Measurements from ENCODE around the gene CCDC51.

DNA sequence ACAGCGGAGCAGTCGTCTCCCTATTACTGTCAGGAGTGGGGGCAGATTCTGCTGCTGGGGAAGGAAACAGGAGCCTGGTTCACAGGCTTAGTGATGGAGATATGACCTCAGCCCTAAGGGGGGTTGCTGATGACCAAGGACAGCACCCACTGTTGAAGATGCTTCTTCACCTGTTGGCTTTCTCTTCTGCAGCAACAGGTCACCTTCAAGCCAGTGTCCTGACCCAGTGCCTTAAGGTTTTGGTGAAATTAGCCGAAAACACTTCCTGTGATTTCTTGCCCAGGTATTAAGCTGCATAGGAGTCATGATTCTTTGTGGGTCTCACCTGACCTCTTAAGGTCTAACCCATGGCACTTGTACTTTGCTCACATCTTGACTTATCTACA, 20.6 kb upstream of the CCDC51 start:
- TF ChIP-seq, protein P1, sequence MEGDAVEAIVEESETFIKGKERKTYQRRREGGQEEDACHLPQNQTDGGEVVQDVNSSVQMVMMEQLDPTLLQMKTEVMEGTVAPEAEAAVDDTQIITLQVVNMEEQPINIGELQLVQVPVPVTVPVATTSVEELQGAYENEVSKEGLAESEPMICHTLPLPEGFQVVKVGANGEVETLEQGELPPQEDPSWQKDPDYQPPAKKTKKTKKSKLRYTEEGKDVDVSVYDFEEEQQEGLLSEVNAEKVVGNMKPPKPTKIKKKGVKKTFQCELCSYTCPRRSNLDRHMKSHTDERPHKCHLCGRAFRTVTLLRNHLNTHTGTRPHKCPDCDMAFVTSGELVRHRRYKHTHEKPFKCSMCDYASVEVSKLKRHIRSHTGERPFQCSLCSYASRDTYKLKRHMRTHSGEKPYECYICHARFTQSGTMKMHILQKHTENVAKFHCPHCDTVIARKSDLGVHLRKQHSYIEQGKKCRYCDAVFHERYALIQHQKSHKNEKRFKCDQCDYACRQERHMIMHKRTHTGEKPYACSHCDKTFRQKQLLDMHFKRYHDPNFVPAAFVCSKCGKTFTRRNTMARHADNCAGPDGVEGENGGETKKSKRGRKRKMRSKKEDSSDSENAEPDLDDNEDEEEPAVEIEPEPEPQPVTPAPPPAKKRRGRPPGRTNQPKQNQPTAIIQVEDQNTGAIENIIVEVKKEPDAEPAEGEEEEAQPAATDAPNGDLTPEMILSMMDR (IDR thresholded peaks at IDR 0.05; ENCODE audit: extremely low read depth in 1 of 2, insufficient read depth in 1 of 2, low read depth in 1 of 2, low read length in 2 of 2): no peak
- TF ChIP-seq EZH2 (IDR thresholded peaks at IDR 0.05; ENCODE audit: borderline replicate concordance, low read depth, low read length, severe bottlenecking) (no peak), POLR2A (IDR thresholded peaks at IDR 0.05; ENCODE audit: low read depth, low read length) (no peak), MYC (IDR thresholded peaks at IDR 0.05; ENCODE audit: low read depth, low read length) (no peak), POLR2AphosphoS5 (IDR thresholded peaks at IDR 0.05; ENCODE audit: insufficient read depth, low read depth, low read length) (no peak)
